ENCODE data around the gene CHL1.
A peak's percentile ranks its signal among the peaks of the same experiment; 100 is the strongest.

CHL1 gene

GRCh38 chr3:196311-197148 lies at the start of gene CHL1:
Gene CHL1, plus strand, starts transcription at chr3:196763. Its CDS starts 123,014 bp downstream, at chr3:319777.
- DNase-seq, result peak; percentile 12

- no peak for DNase-seq
These were observed 44.9 kb upstream of the CHL1 start for GRCh38 chr3:151614-152189.

- no peak for DNase-seq
These were observed 36.6 kb upstream of the CHL1 start for GRCh38 chr3:159974-160373.

- peak; percentile 71 for DNase-seq
These were observed 30.5 kb upstream of the CHL1 start for GRCh38 chr3:166071-166470.

- no peak for DNase-seq
These were observed 29.8 kb upstream of the CHL1 start for GRCh38 chr3:166799-167198.

GRCh38 chr3:173886-174285 lies 22.7 kb upstream of the CHL1 start:
- no peak for DNase-seq

GRCh38 chr3:184976-185375 lies 11.6 kb upstream of the CHL1 start:
- DNase-seq, result no peak

- no peak for DNase-seq
These were observed 4.2 kb upstream of the CHL1 start for GRCh38 chr3:192215-192929.

- DNase-seq, result no peak
These were observed 2.6 kb upstream of the CHL1 start for GRCh38 chr3:194001-194400.

GRCh38 chr3:194421-194820 lies 2.1 kb upstream of the CHL1 start:
- DNase-seq, result no peak

- no peak for DNase-seq
These were observed 897 bp upstream of the CHL1 start for GRCh38 chr3:195666-196065.

GRCh38 chr3:197149-197827 lies 725 bp downstream of the CHL1 start:
- DNase-seq, result peak; percentile 9

GRCh38 chr3:197828-198491 lies 1.4 kb downstream of the CHL1 start:
- peak; percentile 26 for DNase-seq

- no peak for DNase-seq
These were observed 3.3 kb downstream of the CHL1 start for GRCh38 chr3:199835-200234.

GRCh38 chr3:200758-201325 lies 4.3 kb downstream of the CHL1 start:
- no peak for DNase-seq

GRCh38 chr3:204102-204501 lies 7.5 kb downstream of the CHL1 start:
- DNase-seq, result no peak

- DNase-seq, result no peak
These were observed 11.4 kb downstream of the CHL1 start for GRCh38 chr3:207973-208372.

- no peak for DNase-seq
These were observed 14.1 kb downstream of the CHL1 start for GRCh38 chr3:210669-211068.

- DNase-seq, result no peak
These were observed 15.9 kb downstream of the CHL1 start for GRCh38 chr3:212432-212831.

GRCh38 chr3:217099-217813 lies 20.7 kb downstream of the CHL1 start:
- DNase-seq, result no peak

- no peak for DNase-seq
These were observed 21.4 kb downstream of the CHL1 start for GRCh38 chr3:217948-218347.
